GM19397 (cell line): ENCODE measurements around the gene TMEM134.

ENCODE experiments used
- ATAC-seq: cut with Tn5 transposase; IDR thresholded peaks from one replicate; pipeline ENCODE4 v1.9.1; 2021; ENCODE audit warnings: mild to moderate bottlenecking, moderate library complexity; ENCODE audit not compliant: unreplicated experiment

Gene TMEM134

GRCh38 chr11:67463680-67464410 lies 5.2 kb downstream of the TMEM134 start:
- ATAC-seq, result no peak

DNA sequence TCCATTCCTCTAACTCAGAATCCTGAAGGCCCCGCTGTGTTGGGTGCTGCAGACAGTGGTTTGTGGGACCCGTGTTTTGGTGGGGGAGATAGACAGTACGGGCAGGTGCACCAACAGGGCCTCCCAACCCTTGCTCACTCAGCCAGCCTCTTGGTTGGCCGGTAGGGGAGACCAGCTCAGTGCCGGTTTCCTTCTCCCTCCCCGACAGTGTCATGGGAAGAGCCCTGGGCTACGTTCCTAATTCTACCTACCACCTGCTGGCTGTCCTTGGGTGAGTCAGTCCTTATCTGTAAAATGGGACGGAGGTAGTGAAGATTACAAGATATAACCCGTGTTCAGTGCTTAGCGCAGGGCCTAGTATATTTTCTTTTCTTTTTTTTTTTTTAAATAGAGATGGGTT lies 5.9 kb downstream of the TMEM134 start:
- no peak for ATAC-seq

- ATAC-seq, result no peak
Observed at GRCh38 chr11:67458266-67458665, 10.8 kb downstream of the TMEM134 start.

GRCh38 chr11:67457453-67457852 lies 11.6 kb downstream of the TMEM134 start:
- ATAC-seq, result no peak

DNA sequence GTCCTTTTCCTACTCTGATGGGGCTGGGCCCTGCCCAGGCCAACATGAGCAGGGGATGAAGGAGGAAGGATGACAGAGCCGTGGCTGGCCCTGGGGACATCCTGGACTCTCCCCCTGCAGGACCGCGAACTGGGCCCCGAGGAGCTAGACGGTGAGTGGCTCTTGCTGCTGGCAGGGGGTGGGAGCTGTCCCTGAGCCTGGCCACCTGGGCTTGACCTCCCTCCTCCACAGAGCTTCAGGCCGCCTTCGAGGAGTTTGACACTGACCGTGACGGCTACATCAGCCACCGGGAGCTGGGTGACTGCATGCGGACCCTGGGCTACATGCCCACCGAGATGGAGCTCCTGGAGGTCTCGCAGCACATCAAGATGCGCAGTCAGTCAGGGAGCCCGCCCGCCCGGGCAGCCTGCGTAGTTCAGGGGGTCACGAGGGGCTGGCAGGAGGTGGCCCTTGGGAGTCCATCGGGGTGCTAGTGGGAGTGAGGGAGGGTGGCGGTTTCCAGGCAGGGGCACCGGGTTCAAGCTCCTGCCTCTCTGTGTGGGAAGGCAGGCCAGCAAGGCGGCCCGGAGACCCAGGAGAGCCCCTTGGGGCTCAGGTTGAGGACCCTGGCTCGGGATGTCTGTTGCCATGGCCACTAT lies 12.9 kb downstream of the TMEM134 start:
- ATAC-seq, result no peak

- no peak for ATAC-seq
Observed at GRCh38 chr11:67455054-67455453, 14.0 kb downstream of the TMEM134 start, which contains the start of gene CABP4. Gene CABP4 (plus strand): TSS chr11:67455354. CDS start chr11:67455424, 70 bp downstream.

GRCh38 chr11:67453816-67454732 lies 15.0 kb downstream of the TMEM134 start:
- ATAC-seq, result no peak

DNA sequence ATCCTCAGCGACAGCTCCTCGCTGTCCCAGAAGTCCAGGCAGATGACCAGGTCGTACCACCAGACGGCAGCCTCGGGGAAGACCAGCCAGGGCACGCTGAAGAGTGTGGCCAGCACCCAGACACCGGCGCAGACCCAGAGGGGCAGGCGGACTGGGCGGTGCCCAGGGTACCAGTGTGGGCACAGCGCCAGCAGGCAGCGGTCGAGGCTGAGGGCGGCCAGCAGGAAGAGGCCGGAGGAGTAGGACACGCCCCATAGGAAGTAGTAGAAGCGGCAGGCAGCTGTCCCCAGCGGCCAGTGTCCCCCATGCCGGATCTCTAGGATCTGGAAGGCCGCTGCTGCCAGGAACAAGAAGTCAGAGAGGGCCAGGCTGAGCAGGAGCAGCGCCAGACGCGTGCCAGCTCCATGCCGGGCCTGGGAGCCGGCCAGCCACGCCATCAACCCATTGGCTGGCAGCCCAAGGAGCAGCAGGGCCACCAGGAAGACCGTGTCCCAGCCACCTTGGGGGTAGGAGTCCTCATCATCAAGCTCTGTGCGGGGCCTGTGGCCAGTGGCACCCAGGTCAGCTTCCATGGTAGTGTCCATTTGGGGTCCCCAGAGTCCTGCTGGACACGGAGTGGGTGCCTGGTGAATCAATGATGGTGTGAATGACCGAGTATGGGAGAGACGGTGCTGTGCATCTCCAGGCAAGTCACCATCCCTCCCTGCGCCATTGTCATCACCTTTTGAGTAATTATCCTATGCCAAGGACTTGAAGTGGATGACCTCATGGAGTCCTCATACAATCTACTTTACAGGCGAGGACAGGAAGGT lies 16.7 kb downstream of the TMEM134 start, which contains the start of gene GPR152:
Gene GPR152, minus strand, starts transcription at position 589 of the 812 bp plus-strand sequence. Its CDS starts 5 bp downstream, at position 584.
- ATAC-seq, result no peak

DNA sequence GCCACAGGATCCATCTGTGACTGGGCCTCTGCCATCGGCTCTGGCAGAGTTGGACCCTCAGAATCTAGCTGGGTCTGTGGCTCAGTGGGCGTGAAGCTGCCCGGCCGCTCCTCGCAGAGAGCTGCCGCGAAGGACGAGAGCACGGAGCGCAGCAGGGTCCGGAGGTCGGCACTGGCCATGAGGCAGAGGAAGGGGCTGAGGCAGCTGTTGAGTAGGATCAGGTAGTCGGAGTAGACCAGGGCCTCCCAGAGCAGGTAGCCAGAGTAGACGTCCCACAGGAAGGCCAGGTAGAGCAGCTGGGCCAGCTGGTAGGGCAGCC lies 17.4 kb downstream of the TMEM134 start:
- no peak for ATAC-seq

- no peak for ATAC-seq
Observed at GRCh38 chr11:67450796-67451657, 18.0 kb downstream of the TMEM134 start.

DNA sequence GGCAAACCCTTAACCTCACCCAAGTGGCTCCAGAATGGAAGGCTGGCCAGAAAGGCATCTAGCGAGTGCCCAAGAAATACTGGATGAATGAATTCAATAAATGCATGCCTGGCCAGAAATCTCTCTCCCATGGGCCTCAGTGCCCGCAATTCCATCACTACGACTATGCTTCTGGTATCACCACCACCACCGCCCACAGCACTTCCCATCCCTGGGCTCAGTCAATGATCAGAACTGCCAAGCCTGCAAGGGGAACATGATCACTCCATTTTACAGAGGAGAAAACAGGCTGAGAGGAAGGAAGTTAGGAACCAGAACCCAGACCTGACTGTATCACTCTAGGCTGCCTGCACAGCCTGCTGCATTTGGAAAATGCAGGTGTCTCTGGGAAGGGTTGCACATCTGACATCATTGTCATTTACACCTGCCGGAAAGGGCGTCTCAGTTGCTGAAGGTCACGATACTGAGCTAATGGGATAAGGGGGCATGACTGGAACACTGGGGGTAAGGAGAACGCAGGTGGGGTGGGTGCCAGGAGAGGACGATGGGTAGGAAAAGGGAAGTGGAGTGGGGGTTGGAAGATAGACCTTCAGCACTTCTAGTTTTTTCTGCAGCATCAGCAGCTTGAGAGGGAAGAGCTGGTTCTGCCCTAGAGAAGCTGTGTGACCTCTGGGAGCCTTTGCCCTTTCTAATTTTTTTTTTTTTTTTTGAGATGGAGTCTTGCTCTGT lies 19.8 kb downstream of the TMEM134 start:
- ATAC-seq, result no peak

DNA sequence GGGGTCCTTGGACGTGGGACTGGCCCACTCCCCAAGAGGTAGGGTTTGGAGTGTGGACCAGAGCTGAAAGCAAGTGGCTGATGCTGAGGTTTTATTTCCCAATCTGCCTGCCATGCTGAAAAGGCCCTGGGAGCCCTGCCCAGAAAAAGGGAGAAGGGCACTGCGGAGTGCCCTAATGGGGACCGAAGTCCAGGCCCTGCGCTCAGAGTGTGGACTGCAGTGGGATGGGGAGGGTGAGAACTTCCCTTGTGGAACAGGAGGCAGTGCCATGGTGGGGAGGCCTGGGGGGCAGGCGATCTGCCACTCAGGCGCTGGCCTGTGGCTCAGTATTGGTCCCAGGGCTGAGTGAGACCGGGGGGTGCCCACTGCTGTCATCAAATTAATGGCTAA lies 20.8 kb downstream of the TMEM134 start:
- no peak for ATAC-seq

DNA sequence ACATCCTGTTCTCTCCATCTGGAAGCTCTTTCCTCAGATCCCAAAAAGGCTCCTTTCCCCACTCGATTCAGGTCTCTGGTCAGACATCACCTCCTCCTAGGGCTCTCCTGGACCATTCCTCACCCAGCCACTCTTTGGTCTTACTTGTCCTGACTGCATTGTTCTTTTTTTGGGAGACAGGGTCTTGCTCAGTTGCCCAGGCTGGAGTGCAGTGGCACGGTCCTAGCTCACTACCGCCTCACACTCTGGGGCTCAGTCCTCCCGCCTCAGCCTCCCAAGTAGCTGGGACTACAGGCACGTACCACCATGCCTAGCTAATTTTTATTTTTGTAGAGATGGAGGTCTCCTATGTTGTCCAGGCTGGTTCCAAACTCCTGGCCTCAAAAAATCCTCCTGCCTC lies 23.5 kb downstream of the TMEM134 start:
- ATAC-seq, result no peak

- ATAC-seq, result no peak
Observed at GRCh38 chr11:67442504-67443404, 26.3 kb downstream of the TMEM134 start.

GRCh38 chr11:67441731-67442351 lies 27.2 kb downstream of the TMEM134 start:
- ATAC-seq, result no peak

DNA sequence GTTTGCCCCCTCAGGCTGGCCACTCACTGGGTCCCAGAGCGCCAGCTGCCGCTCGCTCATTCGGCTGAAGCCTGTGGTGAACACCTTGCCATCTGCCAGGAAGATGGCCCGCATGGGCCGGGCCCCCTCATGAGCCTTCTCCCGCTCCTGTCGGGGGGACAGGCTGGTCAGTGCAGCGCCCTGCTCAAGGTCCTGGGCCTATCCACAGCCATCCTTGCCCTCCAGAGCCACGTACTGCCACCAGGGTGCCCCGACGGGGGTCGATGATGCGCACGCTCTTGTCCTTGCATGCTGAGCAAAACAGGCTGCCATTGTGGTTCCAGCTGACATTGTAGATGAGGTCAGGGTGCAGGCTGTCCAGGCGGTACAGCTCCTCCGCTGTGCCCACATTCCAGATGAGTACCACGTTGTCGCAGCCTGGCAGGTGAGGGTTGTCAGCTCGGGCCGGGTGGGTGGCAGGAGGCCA lies 27.9 kb downstream of the TMEM134 start:
- no peak for ATAC-seq
